ENCODE results near the gene FAM210B. TPM values are rescaled to one million over a fixed set of nuclear protein-coding genes. Genes with fewer than 3 reads are reported as not detected.

Gene FAM210B
- total and polyA plus RNA-seq, 12 donors, result 74.9 to 207 (median 128) TPM

- Histone ChIP-seq H3K27me3 (no peaks in the 10 kb centered on the region), H3K9me3 (replicated peaks in 1 of 3) (no peaks in the 10 kb centered on the region), H3K4me1 (replicated peaks in 1 of 2) (peaks cover 0 to 14% of the 10 kb centered on the region in 2 donors), H3K4me3 (no peak overlapping the region), H3K27ac (no peak overlapping the region), H3K36me3 (replicated peaks in 1 of 2) (no peaks in the 10 kb centered on the region)
- no peak for DNase-seq
- TF ChIP-seq, protein P1, sequence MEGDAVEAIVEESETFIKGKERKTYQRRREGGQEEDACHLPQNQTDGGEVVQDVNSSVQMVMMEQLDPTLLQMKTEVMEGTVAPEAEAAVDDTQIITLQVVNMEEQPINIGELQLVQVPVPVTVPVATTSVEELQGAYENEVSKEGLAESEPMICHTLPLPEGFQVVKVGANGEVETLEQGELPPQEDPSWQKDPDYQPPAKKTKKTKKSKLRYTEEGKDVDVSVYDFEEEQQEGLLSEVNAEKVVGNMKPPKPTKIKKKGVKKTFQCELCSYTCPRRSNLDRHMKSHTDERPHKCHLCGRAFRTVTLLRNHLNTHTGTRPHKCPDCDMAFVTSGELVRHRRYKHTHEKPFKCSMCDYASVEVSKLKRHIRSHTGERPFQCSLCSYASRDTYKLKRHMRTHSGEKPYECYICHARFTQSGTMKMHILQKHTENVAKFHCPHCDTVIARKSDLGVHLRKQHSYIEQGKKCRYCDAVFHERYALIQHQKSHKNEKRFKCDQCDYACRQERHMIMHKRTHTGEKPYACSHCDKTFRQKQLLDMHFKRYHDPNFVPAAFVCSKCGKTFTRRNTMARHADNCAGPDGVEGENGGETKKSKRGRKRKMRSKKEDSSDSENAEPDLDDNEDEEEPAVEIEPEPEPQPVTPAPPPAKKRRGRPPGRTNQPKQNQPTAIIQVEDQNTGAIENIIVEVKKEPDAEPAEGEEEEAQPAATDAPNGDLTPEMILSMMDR (IDR thresholded peaks at IDR 0.05), result no peak
- TF ChIP-seq POLR2A (IDR thresholded peaks at IDR 0.05), result no peak
- intact Hi-C loops (cut with DNase I), result loop anchor here in 1 of 2 donors (2.0 kb wide), 1 partner anchor 97 kb away; the partner anchor contains the start of gene MC3R
- 89 to 95% (median 93%) methylated on average over 8 of the region's 8 CpGs for WGBS, 4 donors
These were observed 12.9 kb upstream of the FAM210B start for GRCh38 chr20:56345911-56346310.

- intact Hi-C loops (cut with DNase I), result no loop called here
- Histone ChIP-seq H3K27me3 (no peaks in the 10 kb centered on the region), H3K9me3 (replicated peaks in 1 of 3) (no peaks in the 10 kb centered on the region), H3K4me3 (no peak overlapping the region), H3K36me3 (replicated peaks in 1 of 2) (no peaks in the 10 kb centered on the region), H3K4me1 (replicated peaks in 1 of 2) (peaks cover 0 to 14% of the 10 kb centered on the region in 2 donors), H3K27ac (no peak overlapping the region)
- DNase-seq, result no peak
- TF ChIP-seq, protein P1 (IDR thresholded peaks at IDR 0.05), result no peak
- no peak for TF ChIP-seq POLR2A (IDR thresholded peaks at IDR 0.05)
- 64 to 67% (median 67%) methylated on average over 13 of the region's 13 CpGs for WGBS, 4 donors
These were observed 11.0 kb upstream of the FAM210B start for GRCh38 chr20:56347628-56348304.

DNA sequence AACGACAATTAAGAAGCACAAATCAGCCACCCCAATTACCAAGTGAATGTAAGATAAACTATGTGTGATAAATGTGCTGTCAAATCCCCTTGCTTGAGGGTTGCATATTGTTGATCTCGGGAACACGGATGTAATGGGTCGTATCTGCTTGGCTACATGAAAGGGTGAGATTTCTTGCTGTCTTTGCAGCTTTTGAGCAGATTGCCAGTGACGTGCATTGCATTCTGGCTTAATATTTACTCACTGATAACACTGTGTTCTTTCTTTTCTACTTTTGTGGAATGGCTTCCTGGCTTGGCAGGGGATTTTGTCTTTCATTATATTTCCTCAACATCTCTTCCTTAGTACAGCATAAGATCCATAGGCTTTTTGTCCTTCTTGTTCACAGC, 10.5 kb upstream of the FAM210B start:
- H3K9me3 ChIP-seq (replicated peaks in 1 of 3), result no peaks in the 10 kb centered on the region
- no peak overlapping the region for H3K4me3 ChIP-seq
- H3K4me1 ChIP-seq (replicated peaks in 1 of 2), result peaks cover 0 to 14% of the 10 kb centered on the region in 2 donors
- intact Hi-C loops (cut with DNase I), result no loop called here
- no peaks in the 10 kb centered on the region for H3K36me3 ChIP-seq (replicated peaks in 1 of 2)
- no peak overlapping the region for H3K27ac ChIP-seq
- WGBS, 4 donors, result 15 to 19% (median 15%) methylated on average over 5 of the region's 5 CpGs
- H3K27me3 ChIP-seq, result no peaks in the 10 kb centered on the region
- TF ChIP-seq, protein P1 (IDR thresholded peaks at IDR 0.05), result no peak
- no peak for TF ChIP-seq POLR2A (IDR thresholded peaks at IDR 0.05)
- DNase-seq, result no peak

- WGBS, 4 donors, result 17 to 27% (median 23%) methylated on average over 3 of the region's 3 CpGs
- no peak overlapping the region for H3K4me3 ChIP-seq
- no peaks in the 10 kb centered on the region for H3K27me3 ChIP-seq
- H3K9me3 ChIP-seq (replicated peaks in 1 of 3), result no peaks in the 10 kb centered on the region
- H3K27ac ChIP-seq, result no peak overlapping the region
- no peak for TF ChIP-seq POLR2A (IDR thresholded peaks at IDR 0.05)
- TF ChIP-seq, protein P1 (IDR thresholded peaks at IDR 0.05), result no peak
- H3K4me1 ChIP-seq (replicated peaks in 1 of 2), result peaks cover 0 to 13% of the 10 kb centered on the region in 2 donors
- no peak for DNase-seq
- no peaks in the 10 kb centered on the region for H3K36me3 ChIP-seq (replicated peaks in 1 of 2)
- intact Hi-C loops (cut with DNase I), result no loop called here
These were observed 10.0 kb upstream of the FAM210B start for GRCh38 chr20:56348746-56349145.
